ENCODE results near the gene ZNF598. TPM values are rescaled to one million over a fixed set of nuclear protein-coding genes. Genes with fewer than 3 reads are reported as not detected.
A peak's percentile ranks its signal among the peaks of the same experiment; 100 is the strongest.

The ZNF598 gene
- polyA plus RNA-seq, 2 of the 4 experiments (the other 2 are of a cell fraction): 17.7 to 33.8 TPM

DNA sequence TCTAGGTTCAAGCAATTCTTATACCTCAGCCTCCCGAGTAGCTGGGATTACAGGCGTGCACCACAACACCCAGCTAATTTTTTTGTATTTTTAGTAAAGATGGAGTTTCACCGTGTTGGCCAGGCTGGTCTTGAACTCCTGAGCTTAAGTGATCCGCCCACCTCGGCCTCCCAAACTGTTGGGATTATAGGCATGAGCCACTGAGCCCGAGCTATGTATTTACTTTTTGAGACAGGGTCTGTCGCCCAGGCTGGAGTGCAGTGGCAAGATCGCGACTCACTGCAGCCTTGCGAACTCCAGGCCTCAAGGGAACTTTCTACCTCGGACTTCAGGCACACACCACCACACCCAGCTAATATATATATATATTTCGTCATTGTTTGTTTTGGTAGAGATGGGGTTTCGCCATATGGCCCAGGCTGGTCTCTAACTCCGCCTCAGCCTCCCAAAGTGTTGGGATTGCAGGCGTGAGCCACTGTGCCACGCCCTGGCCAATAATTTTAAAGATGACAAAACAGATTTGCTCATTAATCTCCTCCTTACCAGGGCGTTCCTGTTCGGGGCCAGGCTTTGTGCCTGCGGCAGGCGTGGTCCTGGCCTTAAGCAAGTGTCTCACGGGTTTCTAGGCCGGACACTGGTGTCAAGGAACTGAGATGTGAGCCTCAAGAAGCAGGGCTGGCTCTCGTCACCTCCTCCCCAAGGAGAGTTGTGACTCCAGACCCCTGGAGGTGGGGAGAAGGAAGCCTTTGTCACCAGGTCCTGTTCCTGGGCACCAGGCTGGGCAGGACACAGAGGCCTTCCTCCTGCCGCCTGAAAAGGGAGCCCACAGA, 5.7 kb upstream of the ZNF598 start (continued):
- TF ChIP-seq, protein P1, sequence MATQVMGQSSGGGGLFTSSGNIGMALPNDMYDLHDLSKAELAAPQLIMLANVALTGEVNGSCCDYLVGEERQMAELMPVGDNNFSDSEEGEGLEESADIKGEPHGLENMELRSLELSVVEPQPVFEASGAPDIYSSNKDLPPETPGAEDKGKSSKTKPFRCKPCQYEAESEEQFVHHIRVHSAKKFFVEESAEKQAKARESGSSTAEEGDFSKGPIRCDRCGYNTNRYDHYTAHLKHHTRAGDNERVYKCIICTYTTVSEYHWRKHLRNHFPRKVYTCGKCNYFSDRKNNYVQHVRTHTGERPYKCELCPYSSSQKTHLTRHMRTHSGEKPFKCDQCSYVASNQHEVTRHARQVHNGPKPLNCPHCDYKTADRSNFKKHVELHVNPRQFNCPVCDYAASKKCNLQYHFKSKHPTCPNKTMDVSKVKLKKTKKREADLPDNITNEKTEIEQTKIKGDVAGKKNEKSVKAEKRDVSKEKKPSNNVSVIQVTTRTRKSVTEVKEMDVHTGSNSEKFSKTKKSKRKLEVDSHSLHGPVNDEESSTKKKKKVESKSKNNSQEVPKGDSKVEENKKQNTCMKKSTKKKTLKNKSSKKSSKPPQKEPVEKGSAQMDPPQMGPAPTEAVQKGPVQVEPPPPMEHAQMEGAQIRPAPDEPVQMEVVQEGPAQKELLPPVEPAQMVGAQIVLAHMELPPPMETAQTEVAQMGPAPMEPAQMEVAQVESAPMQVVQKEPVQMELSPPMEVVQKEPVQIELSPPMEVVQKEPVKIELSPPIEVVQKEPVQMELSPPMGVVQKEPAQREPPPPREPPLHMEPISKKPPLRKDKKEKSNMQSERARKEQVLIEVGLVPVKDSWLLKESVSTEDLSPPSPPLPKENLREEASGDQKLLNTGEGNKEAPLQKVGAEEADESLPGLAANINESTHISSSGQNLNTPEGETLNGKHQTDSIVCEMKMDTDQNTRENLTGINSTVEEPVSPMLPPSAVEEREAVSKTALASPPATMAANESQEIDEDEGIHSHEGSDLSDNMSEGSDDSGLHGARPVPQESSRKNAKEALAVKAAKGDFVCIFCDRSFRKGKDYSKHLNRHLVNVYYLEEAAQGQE (IDR thresholded peaks at IDR 0.05): no peak
- TF ChIP-seq, protein P2, sequence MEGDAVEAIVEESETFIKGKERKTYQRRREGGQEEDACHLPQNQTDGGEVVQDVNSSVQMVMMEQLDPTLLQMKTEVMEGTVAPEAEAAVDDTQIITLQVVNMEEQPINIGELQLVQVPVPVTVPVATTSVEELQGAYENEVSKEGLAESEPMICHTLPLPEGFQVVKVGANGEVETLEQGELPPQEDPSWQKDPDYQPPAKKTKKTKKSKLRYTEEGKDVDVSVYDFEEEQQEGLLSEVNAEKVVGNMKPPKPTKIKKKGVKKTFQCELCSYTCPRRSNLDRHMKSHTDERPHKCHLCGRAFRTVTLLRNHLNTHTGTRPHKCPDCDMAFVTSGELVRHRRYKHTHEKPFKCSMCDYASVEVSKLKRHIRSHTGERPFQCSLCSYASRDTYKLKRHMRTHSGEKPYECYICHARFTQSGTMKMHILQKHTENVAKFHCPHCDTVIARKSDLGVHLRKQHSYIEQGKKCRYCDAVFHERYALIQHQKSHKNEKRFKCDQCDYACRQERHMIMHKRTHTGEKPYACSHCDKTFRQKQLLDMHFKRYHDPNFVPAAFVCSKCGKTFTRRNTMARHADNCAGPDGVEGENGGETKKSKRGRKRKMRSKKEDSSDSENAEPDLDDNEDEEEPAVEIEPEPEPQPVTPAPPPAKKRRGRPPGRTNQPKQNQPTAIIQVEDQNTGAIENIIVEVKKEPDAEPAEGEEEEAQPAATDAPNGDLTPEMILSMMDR (IDR thresholded peaks at IDR 0.05): no peak
- no peak for TF ChIP-seq BHLHE40 (IDR thresholded peaks at IDR 0.05; ENCODE audit: low read depth, low read length)
- peak; percentile 71 for TF ChIP-seq HOXB5 (CRISPR knock-in tag; IDR thresholded peaks at IDR 0.05)
- TF ChIP-seq, protein P3, sequence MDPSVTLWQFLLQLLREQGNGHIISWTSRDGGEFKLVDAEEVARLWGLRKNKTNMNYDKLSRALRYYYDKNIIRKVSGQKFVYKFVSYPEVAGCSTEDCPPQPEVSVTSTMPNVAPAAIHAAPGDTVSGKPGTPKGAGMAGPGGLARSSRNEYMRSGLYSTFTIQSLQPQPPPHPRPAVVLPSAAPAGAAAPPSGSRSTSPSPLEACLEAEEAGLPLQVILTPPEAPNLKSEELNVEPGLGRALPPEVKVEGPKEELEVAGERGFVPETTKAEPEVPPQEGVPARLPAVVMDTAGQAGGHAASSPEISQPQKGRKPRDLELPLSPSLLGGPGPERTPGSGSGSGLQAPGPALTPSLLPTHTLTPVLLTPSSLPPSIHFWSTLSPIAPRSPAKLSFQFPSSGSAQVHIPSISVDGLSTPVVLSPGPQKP (IDR thresholded peaks at IDR 0.05; ENCODE audit: low read depth, low read length): no peak
- no peak for TF ChIP-seq CHD2 (IDR thresholded peaks at IDR 0.05; ENCODE audit: low read length, partially characterized antibody)
- TF ChIP-seq, protein P4, sequence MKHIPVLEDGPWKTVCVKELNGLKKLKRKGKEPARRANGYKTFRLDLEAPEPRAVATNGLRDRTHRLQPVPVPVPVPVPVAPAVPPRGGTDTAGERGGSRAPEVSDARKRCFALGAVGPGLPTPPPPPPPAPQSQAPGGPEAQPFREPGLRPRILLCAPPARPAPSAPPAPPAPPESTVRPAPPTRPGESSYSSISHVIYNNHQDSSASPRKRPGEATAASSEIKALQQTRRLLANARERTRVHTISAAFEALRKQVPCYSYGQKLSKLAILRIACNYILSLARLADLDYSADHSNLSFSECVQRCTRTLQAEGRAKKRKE (CRISPR knock-in tag; IDR thresholded peaks at IDR 0.05; ENCODE audit: low read depth): no peak
- no peak for TF ChIP-seq ZNF302 (CRISPR knock-in tag; IDR thresholded peaks at IDR 0.05)
- TF ChIP-seq EHF (CRISPR knock-in tag; IDR thresholded peaks at IDR 0.05): no peak
- no peak for TF ChIP-seq POLR2AphosphoS2 (conservative IDR thresholded peaks at IDR 0.05; ENCODE audit: low read length)
- no peak for TF ChIP-seq MAZ (IDR thresholded peaks at IDR 0.05; ENCODE audit: borderline replicate concordance, low read depth, low read length)
- no peak for TF ChIP-seq ESRRA (IDR thresholded peaks at IDR 0.05; ENCODE audit: borderline replicate concordance, low read length)
- no peak for TF ChIP-seq ZSCAN20 (CRISPR knock-in tag; IDR thresholded peaks at IDR 0.05)
- no peak for TF ChIP-seq CBX2 (IDR thresholded peaks at IDR 0.05; ENCODE audit: borderline replicate concordance, low read depth)
- no peak for TF ChIP-seq ZFP36 (IDR thresholded peaks at IDR 0.05; ENCODE audit: borderline replicate concordance, partially characterized antibody)
- TF ChIP-seq TP53 (CRISPR knock-in tag; IDR thresholded peaks at IDR 0.05): no peak
- no peak for TF ChIP-seq CHD4 (IDR thresholded peaks at IDR 0.05; ENCODE audit: borderline replicate concordance)
- TF ChIP-seq POLR2A (IDR thresholded peaks at IDR 0.05; ENCODE audit: low read length): peak; percentile 38
- TF ChIP-seq HEYL (CRISPR knock-in tag; IDR thresholded peaks at IDR 0.05): no peak
- TF ChIP-seq GATA3 (IDR thresholded peaks at IDR 0.05; ENCODE audit: borderline replicate concordance): peak; percentile 37; the same call in 1 of the 2 replicates
- no peak for TF ChIP-seq RCOR1 (IDR thresholded peaks at IDR 0.05; ENCODE audit: low read depth, low read length)
- TF ChIP-seq, protein P5, sequence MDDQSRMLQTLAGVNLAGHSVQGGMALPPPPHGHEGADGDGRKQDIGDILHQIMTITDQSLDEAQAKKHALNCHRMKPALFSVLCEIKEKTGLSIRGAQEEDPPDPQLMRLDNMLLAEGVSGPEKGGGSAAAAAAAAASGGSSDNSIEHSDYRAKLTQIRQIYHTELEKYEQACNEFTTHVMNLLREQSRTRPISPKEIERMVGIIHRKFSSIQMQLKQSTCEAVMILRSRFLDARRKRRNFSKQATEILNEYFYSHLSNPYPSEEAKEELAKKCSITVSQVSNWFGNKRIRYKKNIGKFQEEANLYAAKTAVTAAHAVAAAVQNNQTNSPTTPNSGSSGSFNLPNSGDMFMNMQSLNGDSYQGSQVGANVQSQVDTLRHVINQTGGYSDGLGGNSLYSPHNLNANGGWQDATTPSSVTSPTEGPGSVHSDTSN (IDR thresholded peaks at IDR 0.05): no peak
- no peak for TF ChIP-seq RAD21 (conservative IDR thresholded peaks at IDR 0.05 in 1 of 2, IDR thresholded peaks at IDR 0.05 in 1 of 2)
